GM18507 (cell line): ENCODE data around the gene HSDL2.
A peak's percentile ranks its signal among the peaks of the same experiment; 100 is the strongest.

Experiments used
- DNase-seq: peaks from one replicate; pipeline ENCODE4 v3.0.0; 2011; ENCODE audit warnings: low read depth; ENCODE audit not compliant: insufficient read length; ENCODE audit errors: extremely low spot score
- FAIRE-seq: peaks from 2 replicates; lab custom pipeline; 2011; peaks lifted over from hg19 to GRCh38; lab: Jason Lieb, UNC

HSDL2 gene

GRCh38 chr9:112380102-112380824, at the start of gene HSDL2:
TSS of gene HSDL2 (plus strand) at chr9:112380108. CDS start at chr9:112380164, 56 bp downstream.
- FAIRE-seq (no peak), DNase-seq (no peak)

GRCh38 chr9:112331674-112331952, 48.3 kb upstream of the HSDL2 start:
- DNase-seq (no peak), FAIRE-seq (peak; percentile 26)

- no peak for DNase-seq
- FAIRE-seq: no peak
Measured at GRCh38 chr9:112332214-112332613, 47.7 kb upstream of the HSDL2 start.

GRCh38 chr9:112332674-112332976, 47.3 kb upstream of the HSDL2 start:
- no peak for DNase-seq
- no peak for FAIRE-seq

- DNase-seq: peak; percentile 55
Measured at GRCh38 chr9:112332977-112333638, 46.8 kb upstream of the HSDL2 start, which contains the start of gene PTBP3. TSS of gene PTBP3 (minus strand) at chr9:112333619. CDS start at chr9:112297865, 35,754 bp downstream.

GRCh38 chr9:112333639-112334431, 46.1 kb upstream of the HSDL2 start:
- FAIRE-seq (peak; percentile 85), DNase-seq (peak; percentile 93)

More at GRCh38 chr9:112332977-112333638, 46.8 kb upstream of the HSDL2 start, which contains the start of gene PTBP3:
- FAIRE-seq: peak; percentile 62

GRCh38 chr9:112334432-112334841, 45.5 kb upstream of the HSDL2 start:
- peak; percentile 73 for FAIRE-seq
- DNase-seq: no peak

- no peak for DNase-seq
- FAIRE-seq: no peak
Measured at GRCh38 chr9:112337547-112337946, 42.4 kb upstream of the HSDL2 start.

- DNase-seq: no peak
- FAIRE-seq: no peak
Measured at GRCh38 chr9:112338561-112338960, 41.3 kb upstream of the HSDL2 start.

- FAIRE-seq: no peak
- no peak for DNase-seq
Measured at GRCh38 chr9:112339886-112340285, 40.0 kb upstream of the HSDL2 start.

GRCh38 chr9:112341730-112342129, 38.2 kb upstream of the HSDL2 start:
- FAIRE-seq (no peak), DNase-seq (no peak)

- FAIRE-seq (peak; percentile 73), DNase-seq (no peak)
Measured at GRCh38 chr9:112348257-112349007, 31.5 kb upstream of the HSDL2 start.

- no peak for FAIRE-seq
- no peak for DNase-seq
Measured at GRCh38 chr9:112349008-112349333, 30.9 kb upstream of the HSDL2 start.

GRCh38 chr9:112351184-112351583, 28.7 kb upstream of the HSDL2 start:
- DNase-seq: no peak
- FAIRE-seq: no peak

- FAIRE-seq: no peak
- DNase-seq: no peak
Measured at GRCh38 chr9:112352209-112352608, 27.7 kb upstream of the HSDL2 start.

GRCh38 chr9:112354081-112354743, 25.7 kb upstream of the HSDL2 start:
- no peak for FAIRE-seq

GRCh38 chr9:112355427-112355897, 24.4 kb upstream of the HSDL2 start:
- FAIRE-seq: no peak
- no peak for DNase-seq

More at GRCh38 chr9:112354081-112354743, 25.7 kb upstream of the HSDL2 start:
- no peak for DNase-seq

GRCh38 chr9:112360047-112360804, 19.7 kb upstream of the HSDL2 start:
- no peak for DNase-seq
- no peak for FAIRE-seq

GRCh38 chr9:112361601-112362000, 18.3 kb upstream of the HSDL2 start:
- no peak for DNase-seq
- FAIRE-seq: peak; percentile 75
